NCI-H2227 (cell line): ENCODE measurements around the gene LRRC10B.

Experiments used
- DNase-seq: peaks from one replicate; lab custom pipeline; 2025; ENCODE audit not compliant: unreplicated experiment; lab: John Stamatoyannopoulos, UW

The LRRC10B gene

GRCh38 chr11:61486011-61486620 is 22.4 kb upstream of the LRRC10B start:
- DNase-seq: no peak

- no peak for DNase-seq
These were observed 21.8 kb upstream of the LRRC10B start for GRCh38 chr11:61486779-61487178.

DNA sequence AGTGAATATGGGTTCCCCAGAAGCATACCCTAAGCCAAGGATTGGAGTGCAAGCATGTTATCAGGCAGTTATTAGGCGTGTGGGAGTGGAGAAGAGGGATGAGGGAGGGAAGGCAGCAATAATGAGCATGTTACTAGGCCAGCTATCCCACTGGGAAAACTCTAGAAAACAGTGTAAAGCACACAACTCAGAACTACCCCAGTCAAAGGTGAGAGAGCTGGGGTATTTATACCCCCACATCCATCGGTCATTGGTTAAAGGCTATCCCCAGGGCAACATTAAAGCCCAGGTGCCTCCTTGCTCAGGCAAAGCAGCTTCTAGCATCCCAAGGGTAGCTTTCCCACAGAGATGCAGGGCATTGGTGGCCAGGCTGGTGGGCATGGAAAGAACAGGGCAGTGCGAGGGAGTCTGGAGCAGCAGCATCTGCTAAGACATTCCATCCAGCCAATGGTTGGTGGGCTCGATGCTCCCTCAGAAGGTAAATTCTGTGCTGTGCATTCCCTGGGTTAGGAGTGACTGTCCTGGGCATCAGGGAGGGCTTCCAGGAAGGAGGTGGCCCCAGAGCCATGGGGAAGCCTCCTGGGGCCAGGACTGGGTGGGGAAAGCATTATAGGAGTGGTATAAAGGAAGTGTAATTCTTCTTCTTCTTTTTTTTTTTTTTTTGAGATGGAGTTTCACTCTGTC is 21.1 kb upstream of the LRRC10B start:
- DNase-seq: no peak

DNA sequence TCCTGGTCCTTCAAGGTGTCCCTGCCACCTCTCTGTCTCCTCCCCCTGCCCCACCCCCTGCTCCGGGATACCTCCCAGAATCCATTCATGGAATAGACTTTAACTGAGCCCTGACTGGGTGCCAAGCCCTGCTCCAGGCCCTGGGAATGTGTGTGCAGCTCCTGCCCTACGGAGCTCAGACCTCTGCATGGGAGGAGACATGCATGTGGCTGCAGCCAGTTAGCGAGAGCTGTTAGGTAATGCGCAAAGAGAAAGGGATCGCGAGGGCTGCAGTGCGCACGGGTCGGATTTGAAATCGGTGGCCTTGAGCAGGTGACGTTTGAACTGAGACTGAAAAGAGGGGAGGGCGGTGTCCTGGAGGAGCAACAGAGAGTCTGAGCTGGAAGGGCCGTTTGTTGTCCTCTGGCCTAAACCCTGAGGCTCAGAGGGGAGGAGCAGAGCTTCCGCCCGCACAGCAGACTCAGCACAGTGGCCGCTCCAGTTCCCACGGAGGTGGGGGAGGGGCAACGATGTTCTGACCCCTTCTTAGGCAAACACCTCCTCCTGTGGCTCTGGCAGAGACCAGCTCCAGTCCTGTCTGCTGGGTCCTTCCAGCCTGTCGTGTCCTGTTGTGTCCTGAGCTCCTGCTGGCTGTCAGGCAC is 19.8 kb upstream of the LRRC10B start:
- no peak for DNase-seq

GRCh38 chr11:61489833-61490721 is 18.5 kb upstream of the LRRC10B start:
- DNase-seq: peak; percentile 25

DNA sequence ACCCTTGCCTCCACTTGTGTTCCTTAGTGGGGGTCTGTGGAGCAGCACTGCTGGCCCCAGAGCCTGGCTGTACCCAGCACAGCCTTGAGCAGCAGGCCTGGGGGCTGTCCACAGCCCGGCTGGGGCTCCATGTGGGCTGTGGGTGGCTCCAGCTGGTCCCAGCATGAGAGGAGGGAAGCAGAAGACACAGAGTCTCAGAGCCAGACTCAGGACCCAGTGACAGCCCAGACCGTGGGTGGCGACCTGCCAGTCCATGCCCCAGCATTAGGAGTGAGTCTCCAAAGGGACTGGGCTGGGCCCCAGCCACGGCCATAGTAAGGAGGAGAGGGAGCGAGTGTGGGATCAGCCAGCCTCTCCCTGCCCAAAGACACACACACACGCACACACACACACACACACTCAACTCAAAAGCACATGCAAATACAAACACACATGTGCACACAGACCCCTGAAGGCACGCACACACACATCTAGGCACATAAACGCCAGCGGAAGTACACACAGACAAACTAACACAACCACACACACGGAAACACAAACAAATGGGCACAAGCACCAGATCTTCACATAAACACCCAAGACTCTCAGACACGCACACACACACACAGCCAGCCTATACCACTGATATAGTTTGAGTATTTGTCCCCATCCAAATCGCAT is 16.7 kb upstream of the LRRC10B start:
- no peak for DNase-seq

DNA sequence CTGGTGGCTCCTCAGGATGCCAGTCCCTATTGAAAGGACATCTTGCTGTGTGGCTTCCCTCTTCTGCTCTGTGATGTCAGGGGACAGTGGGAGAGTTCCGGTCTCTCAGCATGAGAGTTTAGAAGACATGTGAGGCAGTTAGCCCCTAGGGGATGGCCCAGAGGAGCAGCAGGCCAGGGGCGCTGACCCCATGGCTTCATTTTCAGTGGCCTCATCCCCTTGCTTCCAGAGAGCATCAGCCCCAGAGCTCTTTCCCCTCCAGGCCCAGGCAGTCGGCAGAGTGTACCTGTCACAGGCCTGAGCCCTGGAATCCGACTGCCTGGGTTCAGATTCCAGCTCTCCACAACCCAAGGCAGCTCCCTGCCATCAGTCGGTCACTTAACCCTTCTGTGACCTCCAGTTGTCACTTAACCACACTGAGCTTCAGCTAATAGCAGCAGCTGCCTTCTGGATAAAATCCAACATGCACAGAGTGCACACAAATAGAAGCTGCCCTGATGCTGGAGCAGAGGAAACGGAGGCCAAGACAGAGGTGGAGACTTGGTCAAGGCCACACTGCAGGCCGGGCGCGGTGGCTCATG is 14.1 kb upstream of the LRRC10B start:
- no peak for DNase-seq

DNA sequence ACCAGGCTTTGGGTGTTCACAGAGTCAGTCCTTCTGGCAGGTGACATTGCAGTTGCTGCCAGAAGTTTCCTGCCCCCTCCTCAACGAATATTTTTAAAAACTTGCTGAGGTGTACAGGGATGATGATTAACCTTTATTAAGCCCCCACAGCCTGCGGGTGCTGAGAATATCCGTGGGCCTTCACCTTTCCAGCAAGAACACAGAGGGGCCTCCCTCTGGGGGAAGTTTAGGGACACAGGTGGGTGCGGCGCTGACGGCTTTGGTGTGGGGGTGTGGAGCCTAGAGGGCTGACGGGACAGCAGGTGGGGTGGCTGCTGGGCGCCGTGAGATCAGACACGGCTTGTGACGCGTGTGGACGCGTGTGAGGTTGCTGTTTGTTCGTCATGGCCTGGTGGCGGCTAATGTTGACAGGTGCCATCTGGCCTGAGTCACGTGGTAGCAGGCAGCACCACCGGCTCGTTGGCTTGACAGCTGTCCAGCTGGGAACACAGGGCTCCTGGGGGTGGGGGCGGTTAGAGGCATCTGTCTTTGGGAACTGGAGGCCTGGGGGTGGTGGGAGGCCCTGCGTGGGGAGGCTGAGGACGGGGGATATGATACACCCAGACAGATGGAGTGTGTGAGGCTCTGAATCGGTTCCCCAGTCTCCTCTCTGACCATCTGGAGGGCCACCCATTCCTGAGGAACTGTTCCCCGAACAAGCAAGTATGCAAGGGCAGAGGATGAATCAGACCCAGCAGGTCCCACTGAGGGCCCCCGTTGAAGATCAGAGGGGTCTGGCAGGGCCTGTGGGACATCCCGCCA is 12.5 kb upstream of the LRRC10B start:
- DNase-seq: no peak

DNA sequence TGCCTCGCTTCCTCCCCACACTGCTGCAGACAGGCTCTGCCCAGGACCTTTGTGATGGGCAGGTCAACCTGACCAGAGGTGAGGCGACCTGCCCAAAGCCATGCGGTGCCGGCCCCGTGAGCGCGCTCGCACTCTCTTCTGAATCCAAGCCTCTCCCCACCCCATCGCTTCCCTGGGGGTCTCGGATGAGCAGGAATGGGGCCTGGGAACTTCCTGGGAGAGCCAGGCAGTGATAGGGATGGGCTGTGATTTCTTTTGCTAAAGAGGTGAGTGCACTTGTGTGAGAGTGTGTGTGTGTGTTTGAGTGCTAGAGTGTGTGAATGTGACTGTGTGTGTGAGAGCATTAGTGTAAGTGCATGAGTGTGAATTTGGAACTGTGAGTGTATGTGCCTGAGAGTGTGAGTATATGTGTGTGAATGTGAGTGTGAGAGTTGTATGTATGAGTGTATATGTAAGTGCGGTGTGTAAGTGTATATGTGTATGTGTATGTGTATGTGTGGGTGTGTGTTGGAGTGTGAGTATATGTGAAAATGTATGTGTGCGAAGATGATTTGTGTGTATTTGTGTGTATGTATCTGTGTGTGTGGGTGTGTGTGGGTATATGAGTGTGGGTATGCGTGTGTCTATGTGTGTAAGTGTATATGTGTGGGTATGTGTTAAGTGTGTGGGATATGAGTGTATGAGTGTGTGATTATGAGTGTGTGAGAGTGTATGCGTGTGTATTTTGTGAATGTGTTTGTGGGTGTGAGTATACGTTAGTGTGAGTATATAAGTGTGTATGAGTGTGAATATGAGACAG is 11.7 kb upstream of the LRRC10B start:
- DNase-seq: no peak

- no peak for DNase-seq
These were observed 11.1 kb upstream of the LRRC10B start for GRCh38 chr11:61497473-61497872.

DNA sequence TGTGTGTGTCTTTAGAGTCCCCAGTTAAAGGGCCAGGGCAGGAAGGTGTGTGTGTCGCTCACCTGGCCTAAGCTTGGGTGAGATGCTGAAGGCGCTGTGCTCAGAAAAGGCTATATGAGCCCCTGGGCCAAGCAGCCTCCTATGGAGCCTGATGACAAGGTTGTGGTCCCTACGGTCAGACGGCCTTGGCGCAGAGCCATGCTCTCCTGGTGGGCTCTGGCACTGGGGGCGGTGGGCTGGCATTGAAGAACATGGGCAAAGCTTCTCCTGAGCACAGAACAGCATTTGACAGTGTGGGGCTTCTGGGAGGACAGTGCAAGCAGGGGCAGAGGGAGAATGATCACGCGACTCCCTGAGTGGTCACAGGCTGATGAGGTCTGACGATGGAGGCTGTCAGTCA is 10.7 kb upstream of the LRRC10B start:
- no peak for DNase-seq

DNA sequence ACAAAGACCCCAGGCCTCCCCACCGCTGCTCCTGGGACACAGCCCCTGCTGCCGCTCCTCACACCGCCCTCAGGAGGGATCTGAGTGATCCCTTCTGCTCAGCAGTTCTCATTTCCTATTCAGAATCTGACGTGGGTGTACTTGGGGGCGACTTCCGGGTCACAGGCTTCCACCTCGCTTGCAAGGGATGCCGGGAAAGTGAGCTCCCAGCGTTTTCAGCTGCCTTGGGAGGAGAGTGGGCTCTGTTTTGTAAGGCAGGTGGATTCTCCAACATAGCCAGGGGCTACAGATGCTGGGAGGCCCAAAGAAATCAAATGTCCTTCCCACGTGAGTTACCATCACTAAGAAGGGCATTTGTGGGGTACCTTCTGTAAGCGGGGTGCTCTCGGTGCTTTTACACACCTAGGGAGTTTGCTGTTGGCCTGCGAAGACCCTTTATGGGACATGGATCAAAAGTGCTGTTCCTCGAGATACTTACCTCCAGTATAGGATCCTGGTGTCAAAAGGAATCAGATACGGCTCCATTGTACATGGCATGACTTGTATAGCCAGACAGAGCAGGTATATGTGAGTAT is 9.7 kb upstream of the LRRC10B start:
- no peak for DNase-seq

GRCh38 chr11:61499816-61500491 is 8.6 kb upstream of the LRRC10B start:
- no peak for DNase-seq

DNA sequence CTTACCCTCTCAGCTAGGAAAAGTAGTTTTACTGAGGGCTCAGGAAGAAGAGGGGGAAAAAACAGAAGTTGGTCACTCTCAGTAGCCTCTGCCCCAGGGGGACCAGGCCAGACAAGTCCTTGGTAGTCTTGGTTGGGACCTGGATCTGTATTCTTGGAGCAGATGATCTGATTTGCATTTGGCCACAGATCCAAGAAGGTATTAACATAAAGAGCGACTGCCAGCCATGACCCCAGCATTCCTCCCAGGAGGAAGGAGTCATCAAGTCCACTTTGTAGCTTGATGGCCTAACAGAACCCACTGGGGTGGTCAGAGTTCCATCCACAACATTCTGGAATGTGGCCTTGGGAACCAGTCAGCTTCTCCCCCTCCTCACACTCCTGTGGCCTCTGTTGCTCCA is 6.0 kb upstream of the LRRC10B start:
- no peak for DNase-seq

- DNase-seq: no peak
These were observed 5.3 kb upstream of the LRRC10B start for GRCh38 chr11:61503135-61503770.

DNA sequence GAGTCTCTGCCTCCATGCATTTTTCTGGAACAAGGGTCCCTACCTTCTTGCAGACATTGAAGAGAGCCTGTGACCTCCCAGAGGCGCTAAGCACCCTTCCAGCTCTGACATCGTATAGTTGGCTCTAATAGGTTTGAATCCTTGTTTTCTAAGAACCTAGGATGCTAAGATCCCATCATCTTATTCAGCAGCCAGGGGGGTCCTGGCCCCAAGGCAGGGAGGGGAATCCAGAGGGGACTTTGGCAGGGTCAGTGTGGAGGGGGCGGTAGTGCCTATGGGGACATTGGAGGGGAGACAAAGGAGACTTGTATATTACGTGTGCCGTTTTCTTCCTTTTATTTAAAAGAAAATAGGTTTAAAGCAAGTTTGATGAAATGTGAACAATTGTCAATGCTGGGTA is 3.4 kb upstream of the LRRC10B start:
- no peak for DNase-seq

DNA sequence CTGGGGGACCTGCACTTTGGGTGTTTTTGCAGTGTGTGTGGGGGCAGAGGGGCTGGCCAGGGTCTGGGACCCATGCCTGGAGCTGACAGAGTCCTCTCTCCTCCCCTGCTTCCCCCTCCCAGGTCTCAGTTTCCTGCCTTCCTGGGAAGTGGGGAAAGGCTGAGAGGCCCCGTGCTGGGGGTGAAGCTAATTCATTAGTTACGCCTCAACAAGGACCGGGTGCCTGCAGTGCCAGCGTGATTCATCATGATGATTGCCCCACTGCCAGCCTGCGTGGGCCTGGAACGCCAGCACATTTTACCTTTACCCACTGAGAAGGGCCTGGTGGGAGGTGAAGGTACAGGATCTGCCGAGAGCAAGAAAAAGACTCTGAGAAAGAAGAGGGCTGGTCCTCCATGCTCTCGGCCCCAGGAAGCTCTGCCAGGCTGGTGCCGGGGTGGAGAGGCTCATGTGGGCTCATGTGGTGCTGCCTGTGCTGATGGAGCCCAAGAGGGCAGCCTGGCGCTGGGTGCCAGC is 2.9 kb upstream of the LRRC10B start:
- no peak for DNase-seq
